ENCODE results near the gene KCP. TPM values are rescaled to one million over a fixed set of nuclear protein-coding genes. Genes with fewer than 3 reads are reported as not detected.

KCP gene
- total and polyA plus RNA-seq, 8 donors, result 1.5 to 9.8 (median 7.0) TPM

DNA sequence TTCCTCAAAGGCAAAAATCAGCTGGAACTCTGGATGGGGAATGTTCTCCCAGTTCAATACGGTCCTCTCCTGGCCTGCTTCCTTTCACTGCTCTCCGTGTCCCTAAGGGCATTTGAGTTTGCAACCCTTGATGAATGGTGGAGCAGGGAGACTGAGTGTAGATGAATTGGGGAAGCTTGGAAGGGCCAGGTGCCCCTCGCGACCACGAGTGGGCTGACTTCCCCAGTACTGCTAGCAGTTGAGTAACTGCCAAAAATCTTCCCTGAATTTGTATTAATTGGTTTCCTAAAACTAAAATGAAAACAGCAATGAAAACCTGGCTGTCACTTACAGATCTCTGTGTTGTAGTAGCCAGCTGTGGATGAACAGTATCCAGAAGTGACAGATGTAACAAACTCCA, 40.8 kb upstream of the KCP start:
- TF ChIP-seq CTCF (IDR thresholded peaks at IDR 0.05), result no peak
- no peaks in the 10 kb centered on the region for H3K27me3 ChIP-seq
- no peak overlapping the region for H3K4me3 ChIP-seq
- intact Hi-C loops (cut with DNase I), result no loop called here
- no peaks in the 10 kb centered on the region for H3K9me3 ChIP-seq
- peaks cover 0 to 23% of the 10 kb centered on the region in 2 donors for H3K4me1 ChIP-seq
- H3K27ac ChIP-seq, result no peak overlapping the region
- DNase-seq, result no peak
- ATAC-seq, result no peak
- peaks cover 0 to 97% of the 10 kb centered on the region in 2 donors for H3K36me3 ChIP-seq

- intact Hi-C loops (cut with DNase I), result no loop called here
- H3K4me3 ChIP-seq, result no peak overlapping the region
- peak; percentile 50 for ATAC-seq
These were observed 38.7 kb upstream of the KCP start for GRCh38 chr7:128948976-128949760.

DNA sequence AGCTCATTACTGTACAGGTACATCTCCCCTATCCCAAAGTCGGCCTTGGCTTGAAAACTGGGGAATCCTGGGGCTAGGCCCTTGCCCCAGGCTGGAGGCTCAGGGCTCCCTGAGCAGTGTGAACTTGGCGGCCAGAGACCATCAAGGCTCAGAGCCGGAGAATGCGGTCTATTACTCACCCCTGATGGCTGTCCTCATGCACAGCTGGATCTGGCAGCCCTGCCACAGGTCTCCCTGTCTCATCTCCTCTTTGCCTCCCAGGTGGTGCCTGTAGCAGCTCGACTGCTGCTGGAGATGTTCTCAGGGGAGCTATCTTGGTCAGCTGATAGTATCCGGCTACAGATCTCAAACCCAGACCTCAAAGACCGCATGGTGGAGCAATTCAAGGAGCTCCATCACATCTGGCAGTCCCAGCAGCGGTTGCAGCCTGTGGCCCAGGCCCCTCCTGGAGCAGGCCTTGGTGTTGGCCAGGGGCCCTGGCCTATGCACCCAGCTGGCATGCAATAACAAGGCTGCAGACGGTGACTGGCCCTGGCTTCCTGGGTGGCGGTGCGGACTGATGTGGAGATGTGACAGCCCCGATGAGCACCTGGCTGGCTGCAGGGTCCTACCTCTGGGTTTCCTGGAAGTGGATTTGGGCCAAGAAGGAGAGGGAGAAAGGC, 37.9 kb upstream of the KCP start:
- Histone ChIP-seq H3K27ac (peak overlapping the region in 1 of 2 donors; percentile 18), H3K9me3 (no peaks in the 10 kb centered on the region), H3K36me3 (peaks cover 0 to 83% of the 10 kb centered on the region in 2 donors), H3K27me3 (no peaks in the 10 kb centered on the region), H3K4me1 (peaks cover 0 to 31% of the 10 kb centered on the region in 2 donors), H3K4me3 (no peak overlapping the region)
- intact Hi-C loops (cut with DNase I), result no loop called here
- TF ChIP-seq CTCF (IDR thresholded peaks at IDR 0.05), result no peak
- ATAC-seq, result no peak
- peak in 1 of 4 donors; percentile 78 for DNase-seq

More at GRCh38 chr7:128948976-128949760, 38.7 kb upstream of the KCP start:
- Histone ChIP-seq H3K27me3 (no peaks in the 10 kb centered on the region), H3K36me3 (peaks cover 0 to 90% of the 10 kb centered on the region in 2 donors), H3K4me1 (peaks cover 0 to 24% of the 10 kb centered on the region in 2 donors), H3K9me3 (no peaks in the 10 kb centered on the region), H3K27ac (peak overlapping the region in 1 of 2 donors; percentile 18)
- DNase-seq, result no peak
- TF ChIP-seq CTCF (IDR thresholded peaks at IDR 0.05), result no peak

DNA sequence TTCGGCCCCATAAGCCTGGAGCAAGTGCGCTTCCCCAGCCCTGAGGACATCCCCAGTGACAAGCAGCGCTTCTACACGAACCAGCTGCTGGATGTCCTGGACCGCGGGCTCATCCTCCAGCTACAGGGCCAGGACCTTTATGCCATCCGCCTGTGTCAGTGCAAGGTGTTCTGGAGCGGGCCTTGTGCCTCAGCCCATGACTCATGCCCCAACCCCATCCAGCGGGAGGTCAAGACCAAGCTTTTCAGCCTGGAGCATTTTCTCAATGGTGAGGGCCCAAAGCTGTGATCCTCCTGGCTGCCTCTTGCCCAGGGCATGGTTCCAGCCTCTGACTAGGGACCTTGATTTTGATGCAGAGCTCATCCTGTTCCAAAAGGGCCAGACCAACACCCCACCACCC, 37.3 kb upstream of the KCP start:
- ATAC-seq, result no peak

More for the DNA sequence above, 37.3 kb upstream of the KCP start:
- H3K9me3 ChIP-seq, result no peaks in the 10 kb centered on the region
- H3K36me3 ChIP-seq, result peaks cover 0 to 77% of the 10 kb centered on the region in 2 donors
- H3K27ac ChIP-seq, result no peak overlapping the region
- TF ChIP-seq CTCF (IDR thresholded peaks at IDR 0.05), result no peak
- DNase-seq, result no peak
- no peak overlapping the region for H3K4me3 ChIP-seq
- intact Hi-C loops (cut with DNase I), result no loop called here
- H3K4me1 ChIP-seq, result peaks cover 0 to 35% of the 10 kb centered on the region in 2 donors
- no peaks in the 10 kb centered on the region for H3K27me3 ChIP-seq
